ENCODE data around the gene CSNK1E. TPM values are rescaled to one million over a fixed set of nuclear protein-coding genes. Genes with fewer than 3 reads are reported as not detected.

The CSNK1E gene
- total RNA-seq, 1 donor from 2014 or later, result 160 TPM

GRCh38 chr22:38272373-38273134 is 44.7 kb downstream of the CSNK1E start, which contains the start of gene TMEM184B:
Gene TMEM184B (minus strand): TSS chr22:38273010. CDS start chr22:38247961, 25,049 bp downstream.
- intact Hi-C loops (cut with micrococcal nuclease), result loop anchor here (5.0 kb wide), 1 partner anchor 45 kb away; the partner anchor contains the start of gene CSNK1E
- peak within 1 kb of the TSS; percentile 86 for H3K4me3 Mint-ChIP-seq (ENCODE audit: low read depth)
- H3K27me3 Mint-ChIP-seq (ENCODE audit: low read depth), result peaks cover 4% of the 10 kb centered on the region
- peak within 1 kb of the TSS; percentile 81 for H3K27ac Mint-ChIP-seq
- H3K4me1 Mint-ChIP-seq (ENCODE audit: low read depth), result peaks cover 32% of the 10 kb centered on the region
- DNase-seq (ENCODE audit: low spot score), result peak; percentile 81
- no peaks in the 10 kb centered on the region for H3K36me3 Mint-ChIP-seq (ENCODE audit: low read depth)
- no peaks in the 10 kb centered on the region for H3K9me3 Mint-ChIP-seq

GRCh38 chr22:38271927-38272372 is 45.3 kb downstream of the CSNK1E start:
- Mint-ChIP-seq H3K27ac (no peak overlapping the region), H3K9me3 (no peaks in the 10 kb centered on the region), H3K27me3 (ENCODE audit: low read depth) (peaks cover 4% of the 10 kb centered on the region), H3K4me3 (ENCODE audit: low read depth) (peak overlapping the region; percentile 84), H3K36me3 (ENCODE audit: low read depth) (no peaks in the 10 kb centered on the region), H3K4me1 (ENCODE audit: low read depth) (peaks cover 36% of the 10 kb centered on the region)
- DNase-seq (ENCODE audit: low spot score), result no peak
- intact Hi-C loops (cut with micrococcal nuclease), result loop anchor here (5.0 kb wide), 1 partner anchor 45 kb away; the partner anchor contains the start of gene CSNK1E

- intact Hi-C loops (cut with micrococcal nuclease), result loop anchor here (5.0 kb wide), 1 partner anchor 46 kb away; the partner anchor contains the start of gene CSNK1E
- no peak overlapping the region for H3K27ac Mint-ChIP-seq
- peak overlapping the region; percentile 7 for H3K4me3 Mint-ChIP-seq (ENCODE audit: low read depth)
- DNase-seq (ENCODE audit: low spot score), result no peak
- peaks cover 4% of the 10 kb centered on the region for H3K27me3 Mint-ChIP-seq (ENCODE audit: low read depth)
- H3K4me1 Mint-ChIP-seq (ENCODE audit: low read depth), result peaks cover 43% of the 10 kb centered on the region
- H3K9me3 Mint-ChIP-seq, result no peaks in the 10 kb centered on the region
- H3K36me3 Mint-ChIP-seq (ENCODE audit: low read depth), result no peaks in the 10 kb centered on the region
These were observed 46.1 kb downstream of the CSNK1E start for GRCh38 chr22:38271101-38271500.

- Mint-ChIP-seq H3K4me1 (ENCODE audit: low read depth) (peaks cover 43% of the 10 kb centered on the region), H3K27me3 (ENCODE audit: low read depth) (peaks cover 4% of the 10 kb centered on the region), H3K4me3 (ENCODE audit: low read depth) (peak overlapping the region; percentile 40), H3K9me3 (no peaks in the 10 kb centered on the region), H3K27ac (no peak overlapping the region), H3K36me3 (ENCODE audit: low read depth) (no peaks in the 10 kb centered on the region)
- intact Hi-C loops (cut with micrococcal nuclease), result loop anchor here (5.0 kb wide), 1 partner anchor 47 kb away; the partner anchor contains the start of gene CSNK1E
- DNase-seq (ENCODE audit: low spot score), result no peak
These were observed 46.9 kb downstream of the CSNK1E start for GRCh38 chr22:38270091-38270992.

- no peak for DNase-seq (ENCODE audit: low spot score)
- Mint-ChIP-seq H3K27me3 (ENCODE audit: low read depth) (no peaks in the 10 kb centered on the region), H3K36me3 (ENCODE audit: low read depth) (no peaks in the 10 kb centered on the region), H3K4me3 (ENCODE audit: low read depth) (no peak overlapping the region), H3K9me3 (no peaks in the 10 kb centered on the region), H3K4me1 (ENCODE audit: low read depth) (peaks cover 45% of the 10 kb centered on the region), H3K27ac (no peak overlapping the region)
- intact Hi-C loops (cut with micrococcal nuclease), result no loop called here
These were observed 47.8 kb downstream of the CSNK1E start for GRCh38 chr22:38269466-38269865.

- Mint-ChIP-seq H3K27ac (peak overlapping the region; percentile 77), H3K9me3 (no peaks in the 10 kb centered on the region), H3K4me3 (ENCODE audit: low read depth) (no peak overlapping the region), H3K27me3 (ENCODE audit: low read depth) (no peaks in the 10 kb centered on the region), H3K36me3 (ENCODE audit: low read depth) (no peaks in the 10 kb centered on the region), H3K4me1 (ENCODE audit: low read depth) (peaks cover 39% of the 10 kb centered on the region)
- intact Hi-C loops (cut with micrococcal nuclease), result no loop called here
- DNase-seq (ENCODE audit: low spot score), result peak; percentile 56
These were observed 50.1 kb downstream of the CSNK1E start for GRCh38 chr22:38267086-38267485.

GRCh38 chr22:38266120-38266519 is 51.1 kb downstream of the CSNK1E start:
- Mint-ChIP-seq H3K4me3 (ENCODE audit: low read depth) (no peak overlapping the region), H3K27ac (peak overlapping the region; percentile 77), H3K4me1 (ENCODE audit: low read depth) (peaks cover 32% of the 10 kb centered on the region), H3K27me3 (ENCODE audit: low read depth) (no peaks in the 10 kb centered on the region), H3K36me3 (ENCODE audit: low read depth) (no peaks in the 10 kb centered on the region), H3K9me3 (no peaks in the 10 kb centered on the region)
- DNase-seq (ENCODE audit: low spot score), result no peak
- intact Hi-C loops (cut with micrococcal nuclease), result no loop called here

- no peaks in the 10 kb centered on the region for H3K36me3 Mint-ChIP-seq (ENCODE audit: low read depth)
- DNase-seq (ENCODE audit: low spot score), result no peak
- intact Hi-C loops (cut with micrococcal nuclease), result loop anchor here (5.0 kb wide), 1 partner anchor 88 kb away; no protein-coding TSS in a partner anchor
- no peaks in the 10 kb centered on the region for H3K9me3 Mint-ChIP-seq
- no peak overlapping the region for H3K4me3 Mint-ChIP-seq (ENCODE audit: low read depth)
- no peaks in the 10 kb centered on the region for H3K27me3 Mint-ChIP-seq (ENCODE audit: low read depth)
- no peak overlapping the region for H3K27ac Mint-ChIP-seq
- peaks cover 27% of the 10 kb centered on the region for H3K4me1 Mint-ChIP-seq (ENCODE audit: low read depth)
These were observed 52.9 kb downstream of the CSNK1E start for GRCh38 chr22:38264322-38264843.

- Mint-ChIP-seq H3K4me1 (ENCODE audit: low read depth) (peaks cover 16% of the 10 kb centered on the region), H3K9me3 (no peaks in the 10 kb centered on the region), H3K4me3 (ENCODE audit: low read depth) (no peak overlapping the region), H3K36me3 (ENCODE audit: low read depth) (no peaks in the 10 kb centered on the region), H3K27ac (no peak overlapping the region), H3K27me3 (ENCODE audit: low read depth) (no peaks in the 10 kb centered on the region)
- intact Hi-C loops (cut with micrococcal nuclease), result loop anchor here (5.0 kb wide), 1 partner anchor 90 kb away; no protein-coding TSS in a partner anchor
- DNase-seq (ENCODE audit: low spot score), result peak; percentile 28
These were observed 55.0 kb downstream of the CSNK1E start for GRCh38 chr22:38262051-38262795.

GRCh38 chr22:38260761-38261681 is 56.2 kb downstream of the CSNK1E start:
- Mint-ChIP-seq H3K36me3 (ENCODE audit: low read depth) (no peaks in the 10 kb centered on the region), H3K4me1 (ENCODE audit: low read depth) (peaks cover 7% of the 10 kb centered on the region), H3K9me3 (no peaks in the 10 kb centered on the region), H3K4me3 (ENCODE audit: low read depth) (no peak overlapping the region), H3K27ac (peak overlapping the region; percentile 1), H3K27me3 (ENCODE audit: low read depth) (no peaks in the 10 kb centered on the region)
- DNase-seq (ENCODE audit: low spot score), result no peak
- intact Hi-C loops (cut with micrococcal nuclease), result loop anchor here (5.0 kb wide), 1 partner anchor 91 kb away; no protein-coding TSS in a partner anchor

GRCh38 chr22:38259370-38259769 is 57.9 kb downstream of the CSNK1E start:
- intact Hi-C loops (cut with micrococcal nuclease), result no loop called here
- DNase-seq (ENCODE audit: low spot score), result no peak
- H3K27me3 Mint-ChIP-seq (ENCODE audit: low read depth), result no peaks in the 10 kb centered on the region
- H3K36me3 Mint-ChIP-seq (ENCODE audit: low read depth), result no peaks in the 10 kb centered on the region
- no peaks in the 10 kb centered on the region for H3K9me3 Mint-ChIP-seq
- H3K4me1 Mint-ChIP-seq (ENCODE audit: low read depth), result peaks cover 7% of the 10 kb centered on the region
- no peak overlapping the region for H3K27ac Mint-ChIP-seq
- H3K4me3 Mint-ChIP-seq (ENCODE audit: low read depth), result no peak overlapping the region
